Measurements from ENCODE around the gene WDR91.

DNA sequence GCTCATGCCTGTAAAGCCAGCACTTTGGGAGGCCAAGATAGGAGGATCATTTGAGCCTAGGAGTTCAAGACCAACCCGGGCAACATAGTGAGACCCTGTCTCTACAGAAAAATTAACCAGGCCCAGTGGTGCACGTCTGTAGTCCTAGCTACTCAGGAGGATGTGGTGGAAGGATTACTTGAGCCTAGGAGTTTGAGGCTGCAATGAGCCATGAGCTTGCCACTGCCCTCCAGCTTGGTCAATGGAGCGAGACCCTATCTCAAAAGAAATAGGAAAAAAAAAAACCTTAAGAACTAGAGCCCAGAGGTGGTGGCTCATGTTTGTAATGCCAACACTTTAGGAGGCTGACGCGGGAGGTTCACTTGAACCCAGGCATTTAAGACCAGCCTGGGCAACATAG is 24.5 kb upstream of the WDR91 start:
- TF ChIP-seq, protein P1, sequence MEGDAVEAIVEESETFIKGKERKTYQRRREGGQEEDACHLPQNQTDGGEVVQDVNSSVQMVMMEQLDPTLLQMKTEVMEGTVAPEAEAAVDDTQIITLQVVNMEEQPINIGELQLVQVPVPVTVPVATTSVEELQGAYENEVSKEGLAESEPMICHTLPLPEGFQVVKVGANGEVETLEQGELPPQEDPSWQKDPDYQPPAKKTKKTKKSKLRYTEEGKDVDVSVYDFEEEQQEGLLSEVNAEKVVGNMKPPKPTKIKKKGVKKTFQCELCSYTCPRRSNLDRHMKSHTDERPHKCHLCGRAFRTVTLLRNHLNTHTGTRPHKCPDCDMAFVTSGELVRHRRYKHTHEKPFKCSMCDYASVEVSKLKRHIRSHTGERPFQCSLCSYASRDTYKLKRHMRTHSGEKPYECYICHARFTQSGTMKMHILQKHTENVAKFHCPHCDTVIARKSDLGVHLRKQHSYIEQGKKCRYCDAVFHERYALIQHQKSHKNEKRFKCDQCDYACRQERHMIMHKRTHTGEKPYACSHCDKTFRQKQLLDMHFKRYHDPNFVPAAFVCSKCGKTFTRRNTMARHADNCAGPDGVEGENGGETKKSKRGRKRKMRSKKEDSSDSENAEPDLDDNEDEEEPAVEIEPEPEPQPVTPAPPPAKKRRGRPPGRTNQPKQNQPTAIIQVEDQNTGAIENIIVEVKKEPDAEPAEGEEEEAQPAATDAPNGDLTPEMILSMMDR (IDR thresholded peaks at IDR 0.05; ENCODE audit: insufficient read depth, low read depth, low read length) = no peak
- TF ChIP-seq EZH2 (IDR thresholded peaks at IDR 0.05; ENCODE audit: insufficient read depth, low read length) = no peak

Data from astrocyte (in vitro differentiated cells and primary cell).